ENCODE measurements around the gene MAPT.

DNA sequence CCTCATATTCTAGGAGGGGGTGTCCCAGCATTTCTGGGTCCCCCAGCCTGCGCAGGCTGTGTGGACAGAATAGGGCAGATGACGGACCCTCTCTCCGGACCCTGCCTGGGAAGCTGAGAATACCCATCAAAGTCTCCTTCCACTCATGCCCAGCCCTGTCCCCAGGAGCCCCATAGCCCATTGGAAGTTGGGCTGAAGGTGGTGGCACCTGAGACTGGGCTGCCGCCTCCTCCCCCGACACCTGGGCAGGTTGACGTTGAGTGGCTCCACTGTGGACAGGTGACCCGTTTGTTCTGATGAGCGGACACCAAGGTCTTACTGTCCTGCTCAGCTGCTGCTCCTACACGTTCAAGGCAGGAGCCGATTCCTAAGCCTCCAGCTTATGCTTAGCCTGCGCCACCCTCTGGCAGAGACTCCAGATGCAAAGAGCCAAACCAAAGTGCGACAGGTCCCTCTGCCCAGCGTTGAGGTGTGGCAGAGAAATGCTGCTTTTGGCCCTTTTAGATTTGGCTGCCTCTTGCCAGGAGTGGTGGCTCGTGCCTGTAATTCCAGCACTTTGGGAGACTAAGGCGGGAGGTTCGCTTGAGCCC lies 116.3 kb downstream of the MAPT start:
- TF ChIP-seq, protein P1, sequence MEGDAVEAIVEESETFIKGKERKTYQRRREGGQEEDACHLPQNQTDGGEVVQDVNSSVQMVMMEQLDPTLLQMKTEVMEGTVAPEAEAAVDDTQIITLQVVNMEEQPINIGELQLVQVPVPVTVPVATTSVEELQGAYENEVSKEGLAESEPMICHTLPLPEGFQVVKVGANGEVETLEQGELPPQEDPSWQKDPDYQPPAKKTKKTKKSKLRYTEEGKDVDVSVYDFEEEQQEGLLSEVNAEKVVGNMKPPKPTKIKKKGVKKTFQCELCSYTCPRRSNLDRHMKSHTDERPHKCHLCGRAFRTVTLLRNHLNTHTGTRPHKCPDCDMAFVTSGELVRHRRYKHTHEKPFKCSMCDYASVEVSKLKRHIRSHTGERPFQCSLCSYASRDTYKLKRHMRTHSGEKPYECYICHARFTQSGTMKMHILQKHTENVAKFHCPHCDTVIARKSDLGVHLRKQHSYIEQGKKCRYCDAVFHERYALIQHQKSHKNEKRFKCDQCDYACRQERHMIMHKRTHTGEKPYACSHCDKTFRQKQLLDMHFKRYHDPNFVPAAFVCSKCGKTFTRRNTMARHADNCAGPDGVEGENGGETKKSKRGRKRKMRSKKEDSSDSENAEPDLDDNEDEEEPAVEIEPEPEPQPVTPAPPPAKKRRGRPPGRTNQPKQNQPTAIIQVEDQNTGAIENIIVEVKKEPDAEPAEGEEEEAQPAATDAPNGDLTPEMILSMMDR (IDR thresholded peaks at IDR 0.05; ENCODE audit: borderline replicate concordance, extremely low read depth, low read length, poor library complexity, severe bottlenecking): no peak
- TF ChIP-seq EZH2 (IDR thresholded peaks at IDR 0.05; ENCODE audit: borderline replicate concordance, low read depth, low read length, severe bottlenecking): no peak
